HG03103 (cell line): ENCODE data around the gene TSFM.
"Not testable (repeated sequence)": the region's sequence is repeated elsewhere in the genome, so short reads cannot be mapped to it uniquely, and the experiment has no call there.

Source experiments
- ATAC-seq: cut with Tn5 transposase; IDR thresholded peaks from one replicate; pipeline ENCODE4 v1.9.1; 2021; ENCODE audit warnings: low read depth; ENCODE audit not compliant: unreplicated experiment

TSFM gene

DNA sequence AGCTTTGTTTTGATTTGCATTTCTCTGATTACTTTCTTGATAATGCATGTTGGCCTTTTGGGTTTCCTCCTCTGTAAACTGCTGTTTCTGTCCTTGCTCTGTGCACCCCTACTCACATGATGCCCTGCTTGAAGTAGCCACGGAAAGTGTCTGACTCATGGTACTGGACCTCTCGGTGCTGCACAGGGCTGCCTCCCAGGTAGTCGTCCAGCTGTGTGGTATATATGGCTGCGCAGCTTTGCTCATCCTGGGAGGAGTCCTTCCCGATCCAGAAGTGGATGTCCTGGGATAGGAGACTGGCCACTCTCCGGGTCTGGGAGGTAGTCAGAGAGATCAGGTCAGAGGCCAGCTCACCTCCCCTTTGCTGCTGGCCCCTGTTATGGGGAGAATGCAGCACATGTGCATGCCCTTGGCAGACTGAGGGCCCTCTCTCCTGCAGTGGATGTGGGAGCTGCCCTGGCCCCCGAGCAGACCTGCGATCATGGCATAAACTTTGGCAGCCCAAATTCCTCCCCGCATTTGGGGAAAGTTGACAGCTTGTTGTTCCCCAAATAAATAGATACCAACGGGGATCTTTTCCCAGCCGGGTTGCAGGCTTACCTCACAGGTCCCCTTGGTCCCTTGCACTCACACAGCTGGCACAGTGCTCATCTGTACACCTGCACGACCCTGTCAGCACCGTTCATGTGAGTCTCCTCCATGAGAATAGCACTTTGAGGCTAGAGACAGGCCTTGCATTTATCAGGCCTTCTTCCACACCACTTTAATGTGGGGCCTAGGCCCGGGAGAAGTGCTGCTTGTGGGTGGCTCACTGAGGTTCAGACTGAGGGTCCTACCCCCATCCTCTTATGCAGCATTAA lies 30.8 kb downstream of the TSFM start:
- no peak for ATAC-seq

DNA sequence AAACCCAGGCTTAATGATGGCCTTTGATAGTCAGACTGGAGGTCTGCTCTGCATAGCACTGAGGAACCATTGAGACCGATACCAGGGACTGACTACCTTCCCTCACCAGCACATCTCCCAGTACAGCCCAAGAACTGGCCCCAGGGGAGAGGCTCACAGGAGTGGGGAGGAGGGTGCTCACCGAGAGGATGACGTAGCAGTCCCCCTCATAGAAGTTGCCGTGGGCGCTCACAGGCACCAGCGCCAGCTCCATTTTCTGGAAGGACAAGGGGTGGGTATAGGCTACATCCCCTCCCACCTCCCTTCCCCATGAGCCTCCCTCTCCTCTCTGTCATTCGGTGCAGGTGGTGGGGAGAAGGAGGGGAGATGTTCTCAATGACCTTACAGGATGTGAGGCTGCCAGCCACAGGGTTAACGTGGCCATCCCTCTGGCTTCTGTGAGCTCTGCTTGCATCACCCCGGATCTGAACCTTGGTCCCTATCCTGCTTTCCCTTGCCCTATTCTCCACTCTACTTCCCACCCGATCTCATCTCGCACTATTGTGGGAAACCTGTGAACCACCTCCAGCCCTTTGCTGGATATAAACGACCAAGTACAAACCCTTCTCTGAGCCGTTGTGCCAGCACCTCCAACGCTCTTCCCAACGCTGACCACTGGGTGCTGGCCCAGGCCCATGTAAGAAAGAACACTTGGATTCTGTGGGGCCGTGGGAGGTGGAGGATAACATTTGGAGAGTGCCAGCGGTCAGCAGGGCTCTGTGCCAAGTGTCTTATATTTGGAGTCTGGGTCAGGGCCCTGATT lies 31.6 kb downstream of the TSFM start:
- ATAC-seq = no peak

DNA sequence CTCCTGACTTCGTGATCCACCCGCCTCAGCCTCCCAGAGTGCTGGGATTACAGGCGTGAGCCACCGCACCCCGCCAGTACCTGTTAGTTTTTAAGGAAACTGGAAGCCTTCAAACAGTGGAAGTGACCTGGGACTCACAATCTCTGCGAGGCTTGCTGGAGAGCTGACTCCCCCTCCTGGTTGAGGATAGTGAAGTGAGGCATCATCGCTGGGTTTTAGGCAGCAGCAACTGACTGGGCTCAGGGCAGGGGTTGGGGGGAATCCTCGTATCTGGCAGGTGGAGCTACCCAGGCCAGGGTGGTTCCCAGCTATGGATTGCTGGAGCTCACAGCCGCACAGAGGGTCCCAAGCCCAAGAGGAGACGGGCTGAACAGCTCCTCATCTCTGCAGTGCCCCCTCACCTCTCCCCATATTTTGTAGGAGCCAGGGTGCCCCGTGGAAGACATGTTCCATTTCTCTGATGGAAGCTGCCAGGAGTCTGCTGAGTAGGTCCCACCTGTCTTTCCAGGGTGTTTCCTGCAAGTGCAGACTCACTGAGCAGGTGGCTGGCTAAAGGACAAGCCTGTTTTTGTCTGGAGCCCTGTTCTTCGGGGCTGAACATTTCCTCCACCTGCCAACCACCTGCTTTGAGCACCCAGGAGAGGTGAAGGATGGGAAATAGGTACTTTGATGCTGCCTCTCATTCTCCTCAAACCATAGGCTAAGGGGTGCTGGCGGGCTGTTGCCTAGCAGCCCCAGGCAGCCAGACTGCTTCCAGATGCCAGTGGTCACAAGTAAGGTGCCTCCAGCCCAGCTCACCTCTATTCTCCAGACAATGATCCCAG lies 32.8 kb downstream of the TSFM start:
- ATAC-seq = no peak

DNA sequence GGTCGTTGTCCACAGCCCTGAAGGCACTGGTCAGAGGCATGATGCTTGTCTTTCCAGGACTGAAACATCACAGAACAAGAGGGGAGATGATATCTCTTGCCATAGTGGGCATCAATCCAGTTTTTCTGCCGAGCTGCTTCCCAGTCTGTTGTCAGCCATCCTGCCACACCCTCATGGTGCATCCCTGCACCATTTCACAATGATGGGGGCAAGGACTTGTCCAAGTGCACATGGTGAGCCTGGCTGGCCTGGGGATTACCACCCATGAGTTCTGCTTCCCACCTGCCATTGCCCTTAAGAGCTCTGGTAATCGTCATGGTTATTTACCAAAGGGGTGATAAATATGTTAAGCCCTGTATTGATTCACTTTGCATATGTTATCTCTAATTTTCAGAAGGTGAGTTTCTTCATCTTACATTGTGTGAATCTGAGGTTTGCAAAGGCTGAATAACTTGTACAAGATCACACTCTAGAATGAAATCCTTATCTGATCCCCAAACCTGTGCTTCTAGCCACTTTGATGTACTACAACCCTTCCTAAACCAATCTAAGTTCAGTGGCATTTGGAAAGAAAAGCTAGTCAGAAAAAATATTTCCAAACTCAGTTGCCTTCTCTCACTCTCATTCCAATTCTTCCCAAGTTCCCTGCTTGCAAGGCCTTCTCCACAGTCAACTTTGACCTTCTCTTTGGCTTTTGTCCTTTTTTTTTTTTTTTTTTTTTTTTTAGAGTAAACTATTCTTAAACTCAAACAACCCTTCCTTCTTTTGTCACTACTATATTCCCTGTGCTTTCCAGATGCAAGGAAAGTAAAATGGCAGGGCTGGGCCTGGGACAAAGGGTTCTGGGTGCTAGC lies 33.6 kb downstream of the TSFM start:
- no peak for ATAC-seq

DNA sequence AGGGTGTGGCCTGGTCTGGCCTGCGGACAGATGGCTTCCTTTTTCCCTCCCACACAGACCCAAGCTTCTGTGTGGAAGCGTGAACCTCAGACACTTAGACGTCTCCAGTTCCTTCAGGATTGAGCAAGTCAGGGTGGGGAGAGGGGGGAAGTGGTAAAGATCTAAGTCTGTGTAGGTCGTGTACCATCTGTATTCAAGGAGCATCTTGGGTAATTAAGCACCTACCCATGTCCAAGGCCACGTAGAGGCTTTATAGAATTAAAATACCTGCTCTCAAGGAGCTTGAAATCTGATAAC lies 34.2 kb downstream of the TSFM start:
- ATAC-seq = no peak

DNA sequence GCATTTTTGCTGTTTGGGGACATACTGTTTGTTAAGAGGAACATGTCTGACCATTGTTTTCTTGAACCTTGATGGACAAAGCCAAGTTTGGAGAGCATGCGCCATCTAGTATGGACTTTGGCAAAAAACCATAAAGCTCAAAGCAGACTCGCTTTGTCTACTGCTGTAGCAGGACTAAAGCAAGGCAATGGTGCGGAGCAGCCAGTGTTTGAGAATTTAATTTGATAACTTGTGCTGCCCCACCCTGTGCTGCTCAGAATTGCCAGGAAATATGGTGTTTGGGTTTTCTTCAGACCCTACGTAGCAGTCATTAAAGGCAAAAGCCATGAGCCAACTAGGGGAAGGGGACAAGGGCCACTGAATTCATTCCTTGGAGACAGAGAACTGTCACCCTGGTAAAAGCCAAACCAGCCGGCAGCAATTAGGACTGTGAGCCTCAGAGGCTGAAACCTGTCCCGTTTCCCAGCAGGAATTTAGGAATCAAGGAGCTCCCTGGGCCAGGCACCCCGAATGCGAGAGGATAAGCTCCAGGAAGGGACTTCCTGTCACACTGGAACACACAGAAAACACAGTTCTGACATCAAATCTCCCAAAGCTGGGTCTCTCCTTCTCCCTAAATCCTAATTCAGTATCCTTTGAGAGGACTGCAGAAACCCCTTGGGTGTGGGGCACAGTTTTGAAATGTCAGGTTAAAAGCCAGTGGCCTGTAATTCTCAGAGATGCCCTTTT lies 34.8 kb downstream of the TSFM start:
- no peak for ATAC-seq

DNA sequence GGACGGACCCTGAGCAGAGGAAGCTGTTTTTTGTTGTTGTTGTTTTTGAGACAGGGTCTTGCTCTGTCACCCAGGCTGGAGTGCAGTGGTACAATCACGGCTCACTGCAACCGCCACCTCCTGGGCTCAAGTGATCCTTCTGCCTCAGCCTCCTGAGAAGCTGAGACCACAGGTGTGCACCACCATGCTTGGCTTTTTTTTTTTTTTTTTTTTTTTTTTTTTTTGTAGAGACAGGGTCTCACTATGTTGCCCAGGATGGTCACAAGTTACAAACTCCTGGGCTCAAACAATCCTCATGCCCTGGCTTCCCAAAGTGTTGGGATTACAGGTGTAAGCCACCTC lies 35.4 kb downstream of the TSFM start:
- ATAC-seq = not testable (repeated sequence)

DNA sequence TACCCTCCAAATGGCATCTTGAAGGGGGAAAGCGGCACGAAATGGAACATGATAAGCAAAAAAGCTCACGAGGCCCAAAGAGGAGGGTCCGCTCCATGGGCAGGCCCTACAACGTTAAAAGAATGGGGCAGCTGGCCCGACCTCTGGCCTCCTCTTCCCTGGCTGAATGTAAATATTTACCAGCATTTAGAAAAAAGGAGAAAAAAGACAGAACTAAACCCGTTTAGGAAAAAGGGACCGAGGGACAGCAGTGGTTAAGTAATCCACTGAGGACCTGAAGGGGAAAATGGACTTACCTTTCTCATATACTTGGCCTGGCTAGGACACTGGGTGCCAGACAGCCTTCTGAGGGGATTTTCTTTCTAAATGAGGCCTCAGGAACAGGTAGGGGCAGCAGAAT lies 37.5 kb downstream of the TSFM start:
- ATAC-seq = not testable (repeated sequence)

DNA sequence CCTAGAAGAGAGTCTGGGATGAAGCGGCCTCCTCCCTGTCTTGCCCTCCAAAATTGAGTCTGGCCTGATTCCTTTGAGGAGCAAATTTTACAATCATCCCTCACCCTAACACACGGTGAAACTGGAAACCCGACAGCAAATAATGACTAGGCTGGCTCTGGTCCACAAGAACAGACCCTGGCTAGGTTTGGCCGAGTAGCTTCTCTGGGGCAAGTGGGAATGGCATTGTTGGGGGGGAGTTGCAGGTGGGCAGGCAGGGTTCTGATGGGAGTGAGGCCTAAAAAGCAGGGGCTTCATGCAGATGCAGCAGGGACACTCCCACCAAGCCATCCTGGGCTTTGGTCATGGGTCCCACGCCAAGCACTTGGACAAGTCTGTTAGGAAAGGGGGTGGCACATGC lies 38.4 kb downstream of the TSFM start:
- ATAC-seq = not testable (repeated sequence)

DNA sequence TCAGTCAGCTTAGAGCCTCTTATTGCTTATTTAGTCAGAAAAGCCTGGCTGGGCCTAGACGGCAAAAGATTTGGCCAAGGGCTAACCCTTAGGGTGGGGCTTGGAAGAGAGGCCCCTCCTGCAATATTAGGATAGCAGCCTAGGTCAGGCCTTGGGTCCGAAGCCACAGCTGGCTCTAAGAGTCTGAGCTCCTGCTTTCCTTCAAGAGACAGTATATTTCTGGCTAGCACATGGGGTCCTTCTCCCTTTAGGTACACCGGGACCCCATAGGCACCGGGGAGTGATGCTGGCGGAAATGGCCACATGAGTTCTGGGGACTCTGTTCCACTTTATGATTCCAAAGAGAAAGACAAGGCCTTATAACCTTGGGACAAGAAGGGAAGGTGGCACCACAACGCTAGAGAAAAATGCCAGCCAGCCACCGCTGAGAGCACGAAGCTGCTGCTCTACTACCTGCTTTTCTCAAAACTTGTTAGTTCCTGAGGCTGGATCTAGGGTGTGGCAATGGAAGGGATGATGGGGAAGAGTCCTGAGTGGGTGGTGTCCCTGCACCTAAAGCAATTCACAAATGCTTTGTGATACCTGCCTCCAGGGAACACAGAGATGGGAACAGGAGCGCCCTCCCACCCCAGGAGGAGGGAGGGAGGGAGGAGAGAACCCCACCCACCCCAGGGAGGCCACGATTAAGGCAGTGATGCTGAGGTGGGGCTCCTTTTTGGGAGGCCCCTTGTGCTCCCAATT lies 39.1 kb downstream of the TSFM start:
- no peak for ATAC-seq

DNA sequence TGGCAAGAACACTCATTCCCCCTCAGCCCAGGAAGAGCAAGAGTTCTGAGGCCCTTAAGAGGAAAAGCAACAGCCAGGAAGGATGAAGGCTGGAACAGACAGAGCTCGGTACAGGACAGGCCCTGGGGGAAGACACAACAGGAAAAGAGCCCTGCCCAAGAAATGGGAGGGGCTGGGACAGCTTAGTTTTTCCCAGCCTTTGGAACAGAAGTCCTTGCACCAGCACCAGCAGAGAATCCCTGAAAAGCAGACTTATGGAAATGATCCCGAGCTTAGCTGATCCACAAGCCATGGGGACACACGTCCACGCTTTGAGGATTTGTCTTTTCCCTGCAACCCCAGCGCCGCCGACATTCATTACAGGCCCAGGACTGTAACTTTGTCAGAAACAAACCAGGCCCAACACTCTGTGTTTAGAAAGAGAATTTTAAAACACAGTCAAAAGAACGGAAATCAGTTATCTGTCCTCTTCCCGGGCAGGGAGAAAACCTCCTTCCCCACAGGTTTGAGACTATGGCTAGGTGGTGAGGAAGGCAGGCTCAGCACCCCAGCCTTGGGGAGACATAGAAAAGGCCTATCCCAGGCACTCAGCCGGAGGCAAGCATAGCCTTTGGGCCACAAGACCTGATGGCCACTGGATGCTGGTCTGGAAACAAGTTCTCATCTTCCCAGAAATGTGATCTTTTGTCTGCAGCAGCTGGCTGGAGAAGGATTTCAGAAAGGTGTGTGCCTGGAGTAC lies 40.0 kb downstream of the TSFM start:
- ATAC-seq = no peak

DNA sequence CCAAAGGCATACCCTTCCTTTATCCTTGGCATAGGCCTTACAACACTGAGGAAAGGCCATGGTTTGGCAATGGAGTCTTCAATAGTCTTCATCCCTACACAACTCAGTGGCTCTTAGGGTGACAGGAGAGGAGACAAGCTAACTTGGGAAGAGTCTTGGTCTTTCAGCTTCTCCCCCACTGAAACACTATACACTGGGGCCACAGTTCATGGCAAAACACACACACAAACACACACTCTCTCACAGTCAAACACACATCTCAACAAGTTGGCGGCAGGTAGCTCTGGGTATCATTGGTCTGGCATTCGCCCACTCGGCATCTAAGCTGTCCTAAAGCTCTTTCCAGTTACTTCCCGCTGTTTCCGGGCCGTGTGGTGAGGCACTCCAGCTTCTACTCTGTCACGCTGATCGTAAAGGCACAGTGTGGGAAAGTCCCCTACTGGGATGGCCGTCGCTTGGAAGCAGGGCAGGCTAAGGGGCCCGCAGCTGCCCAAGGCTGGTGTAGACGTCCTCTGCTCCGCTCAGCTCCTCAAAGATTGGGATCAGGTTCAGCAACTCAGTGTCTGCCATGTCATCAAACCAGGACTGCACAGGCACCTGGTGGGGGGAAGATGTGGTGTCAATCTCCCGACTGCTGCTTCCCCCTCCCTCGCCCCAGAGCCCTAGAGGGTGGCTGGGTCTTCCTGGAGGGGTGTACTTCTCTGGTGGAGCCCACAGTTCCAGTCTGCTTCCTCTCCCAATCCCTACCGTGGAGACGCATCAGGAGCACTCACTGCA lies 40.7 kb downstream of the TSFM start:
- ATAC-seq = no peak

DNA sequence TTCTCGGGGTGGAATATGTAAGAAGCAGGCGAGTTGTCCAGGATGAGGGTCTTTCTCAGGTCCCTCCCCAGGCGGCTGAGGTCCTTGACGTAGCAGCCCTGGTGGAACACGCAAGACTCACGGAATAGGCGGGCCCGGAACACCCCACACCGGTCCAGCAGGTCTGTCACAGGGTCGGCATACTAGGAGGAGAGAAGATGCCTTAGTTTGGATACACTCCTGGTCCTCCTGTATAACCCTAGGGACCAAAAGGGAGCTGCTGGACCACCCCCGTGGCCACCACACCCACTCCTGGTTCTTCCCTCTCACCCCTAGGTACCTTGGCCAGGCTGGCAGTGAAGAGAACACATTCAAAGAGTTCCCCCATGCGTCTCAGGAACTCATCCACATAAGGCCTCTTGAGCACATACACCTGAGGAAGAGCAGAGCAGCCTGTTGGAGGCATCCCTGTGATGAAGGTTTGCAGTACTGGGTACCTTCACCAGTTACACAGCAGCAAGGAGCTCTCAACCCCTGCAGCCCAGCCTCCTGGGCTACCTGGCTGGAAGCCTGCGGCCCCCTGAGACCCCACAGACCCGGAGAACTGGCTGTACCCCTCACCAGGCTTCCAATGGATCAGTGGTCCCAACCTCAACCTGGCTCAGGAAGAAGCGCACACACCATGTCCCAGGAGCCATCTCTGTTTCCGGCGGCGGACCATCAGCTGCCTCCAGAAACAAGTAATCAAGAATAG lies 41.5 kb downstream of the TSFM start:
- no peak for ATAC-seq

DNA sequence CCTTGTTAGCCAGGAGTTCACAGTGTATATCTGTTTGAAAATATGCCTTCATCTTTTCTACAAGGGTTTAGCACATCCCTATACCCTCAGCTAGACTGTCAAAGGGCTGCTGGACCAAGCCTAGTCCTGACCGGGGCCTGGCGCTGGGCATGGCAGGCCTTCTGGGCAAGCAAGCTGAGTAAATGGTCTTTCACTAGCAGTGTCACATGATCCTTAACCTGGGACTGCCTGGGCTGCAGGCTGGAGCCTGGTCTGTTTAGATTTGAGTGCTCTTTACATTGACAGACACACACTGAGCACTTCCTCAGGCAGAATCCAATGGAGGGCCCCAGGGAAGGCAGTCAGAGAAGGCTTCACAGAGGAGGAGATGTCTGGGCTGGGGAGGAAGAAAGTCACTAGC lies 42.9 kb downstream of the TSFM start:
- no peak for ATAC-seq

DNA sequence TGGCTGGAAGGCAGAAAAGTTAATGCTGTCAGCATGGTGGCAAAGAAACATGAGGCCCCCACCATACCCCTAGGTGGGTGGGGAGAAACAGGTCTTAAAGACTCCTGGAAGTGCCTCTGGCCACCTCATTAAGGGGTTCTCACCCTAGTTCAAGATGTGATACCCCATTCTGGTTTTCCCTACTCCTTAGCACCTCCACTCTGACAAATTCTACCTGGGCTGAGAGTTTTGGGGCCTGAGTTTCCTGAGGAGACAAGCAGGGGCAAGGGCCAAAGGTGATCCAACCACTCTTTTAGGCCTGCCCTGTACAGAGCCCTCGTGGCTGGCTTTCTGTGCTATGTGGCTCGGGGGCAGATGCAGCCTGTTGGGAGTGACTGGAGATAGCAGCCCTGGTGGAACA lies 43.8 kb downstream of the TSFM start:
- ATAC-seq = no peak

DNA sequence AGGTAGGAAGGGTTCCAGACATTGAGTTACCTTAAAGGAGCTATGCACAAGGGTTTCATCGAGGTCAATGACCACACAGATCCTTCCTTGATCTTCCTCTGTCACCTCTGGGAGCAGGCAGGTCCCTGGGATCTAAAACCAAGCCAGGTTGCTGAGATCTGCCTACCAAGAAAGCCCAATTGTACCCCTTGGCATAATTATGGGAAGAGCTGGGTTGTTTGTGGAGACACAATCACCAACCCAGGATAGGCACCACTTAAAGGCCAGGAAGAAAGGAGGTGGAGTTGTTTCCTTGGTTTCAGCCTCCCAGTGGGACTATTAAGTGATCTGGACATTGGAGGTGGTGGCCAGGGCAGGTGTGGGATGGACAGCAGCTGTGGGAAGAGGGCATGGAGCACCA lies 44.4 kb downstream of the TSFM start:
- ATAC-seq = no peak
